HepG2 (cell line): Measurements from ENCODE around the gene MED13L. TPM values are rescaled to one million over a fixed set of nuclear protein-coding genes. Genes with fewer than 3 reads are reported as not detected.

ENCODE experiments used
- ATAC-seq: fragments of 200-7000 bp; cut with Tn5 transposase; 3 replicates; pipeline ENCODE4 v1.9.1; 2020; ENCODE audit warnings: mild to moderate bottlenecking, moderate library complexity
- BruUV-seq: library from RNA; stranded (reverse); fragments of 400-500 nt; replicated peaks from 2 replicates; lab custom pipeline; 2021; lab: Mats Ljungman, UMichigan
- CTCF ChIA-PET: fragments of 300-600 bp; formaldehyde crosslinking; extraction: SDS; loops from one replicate; lab custom pipeline; 2021; ENCODE audit warnings: low total read pairs, inconsistent platforms, low intra/inter-chr PET ratio; lab: Yijun Ruan, JAX
- POLR2A ChIA-PET: fragments of 350-600 bp; sonication (Branson Sonifier 250); formaldehyde crosslinking; loops from one replicate; lab custom pipeline; 2020; ENCODE audit warnings: antibody characterized with exemption, inconsistent platforms; lab: Yijun Ruan, JAX
- DNase-seq: peaks from one replicate; pipeline ENCODE4 v3.0.0-alpha.2; 2015; ENCODE audit warnings: low spot score
- FAIRE-seq: peaks from 3 replicates; lab custom pipeline; 2011; peaks lifted over from hg19 to GRCh38; lab: Jason Lieb, UNC
- H2AFZ ChIP-seq: one replicate; pipeline ENCODE4 v1.6.1; 2011; ENCODE audit warnings: low read length, inconsistent platforms
- H3K27ac ChIP-seq: fragments of 300-600 bp; 3 replicates; pipeline ENCODE4 v1.8.0; 2011; ENCODE audit warnings: mixed run types, mild to moderate bottlenecking, mixed read lengths, low read length, inconsistent platforms; ENCODE audit not compliant: insufficient read depth; ENCODE audit errors: extremely low read length
- H3K27me3 ChIP-seq, 2 experiments: fragments of 200-600 bp in 1 of 2; 2 replicates in 1 of 2; 3 replicates in 1 of 2; pipeline versions ENCODE4 v1.6.0 to v1.8.0; 2011; ENCODE audit warnings: low read length in 2 of 2, mild to moderate bottlenecking in 2 of 2, moderate library complexity in 2 of 2, inconsistent platforms in 1 of 2; ENCODE audit not compliant: insufficient read depth in 2 of 2, control insufficient read depth in 1 of 2
- H3K36me3 ChIP-seq, 2 experiments: fragments of 200-600 bp in 1 of 2; replicated peaks in 1 of 2; 2 replicates in 1 of 2; 3 replicates in 1 of 2; pipeline versions ENCODE4 v1.5.1 to v1.8.0; 2011; ENCODE audit warnings: low read length in 2 of 2, inconsistent platforms in 1 of 2; ENCODE audit not compliant: insufficient read depth in 2 of 2, control insufficient read depth in 1 of 2
- H3K4me1 ChIP-seq: 2 replicates; pipeline ENCODE4 v1.5.1; 2012; ENCODE audit warnings: low read length, inconsistent platforms; ENCODE audit not compliant: insufficient read depth
- H3K4me2 ChIP-seq: 2 replicates; pipeline ENCODE4 v1.6.0; 2011; ENCODE audit warnings: low read depth, low read length, inconsistent platforms
- H3K4me3 ChIP-seq, 3 experiments: fragments of 200-600 bp in 1 of 3; sonication (generic), shearing (Covaris generic) in 1 of 3; replicated peaks in 1 of 3; 2 replicates each; pipeline ENCODE4 v1.5.1; 2011 to 2016; ENCODE audit warnings: low read length in 3 of 3, inconsistent platforms in 2 of 3, low read depth in 2 of 3, mild to moderate bottlenecking in 2 of 3, control low read depth in 1 of 3, mixed read lengths in 1 of 3; ENCODE audit not compliant: insufficient read depth in 1 of 3
- H3K79me2 ChIP-seq: one replicate; pipeline ENCODE4 v1.6.1; 2011; ENCODE audit warnings: low read length, inconsistent platforms; ENCODE audit not compliant: insufficient read depth
- H3K9ac ChIP-seq: 2 replicates; pipeline ENCODE4 v1.6.0; 2011; ENCODE audit warnings: mild to moderate bottlenecking, low read depth, low read length, inconsistent platforms; ENCODE audit not compliant: insufficient read depth
- H3K9me3 ChIP-seq: 2 replicates; pipeline ENCODE4 v1.5.1; 2012; ENCODE audit warnings: mild to moderate bottlenecking, low read length
- H4K20me1 ChIP-seq: 2 replicates; pipeline ENCODE4 v1.6.0; 2011; ENCODE audit warnings: inconsistent platforms, mild to moderate bottlenecking, low read length, moderate library complexity; ENCODE audit not compliant: insufficient read depth
- HHEX ChIP-seq: IDR thresholded peaks from 2 replicates; pipeline ENCODE4 v1.6.1; 2016; ENCODE audit warnings: control low read depth
- KMT2A ChIP-seq: sonication (generic); formaldehyde crosslinking; IDR thresholded peaks from 2 replicates; pipeline ENCODE4 v1.4.0; 2020; ENCODE audit warnings: missing genetic modification reagents
- PCBP1 ChIP-seq: fragments of 200-400 bp; formaldehyde crosslinking; IDR thresholded peaks from 2 replicates; pipeline ENCODE4 v1.6.1; 2017; ENCODE audit warnings: mild to moderate bottlenecking, low read depth, low read length, borderline replicate concordance
- STAG1 ChIP-seq: sonication (generic); formaldehyde crosslinking; IDR thresholded peaks from 2 replicates; pipeline ENCODE4 v1.4.0; 2020; ENCODE audit warnings: missing genetic modification reagents
- ZMAT3 ChIP-seq: sonication (generic); formaldehyde crosslinking; conservative IDR thresholded peaks from 2 replicates; pipeline ENCODE4 v1.7.0; 2021; ENCODE audit warnings: missing genetic modification reagents
- ZNF18 ChIP-seq: sonication (generic); formaldehyde crosslinking; IDR thresholded peaks from 2 replicates; pipeline ENCODE4 v1.8.0; 2022; ENCODE audit warnings: mild to moderate bottlenecking, missing genetic modification reagents; ENCODE audit not compliant: insufficient replicate concordance
- ZNF441 ChIP-seq: sonication (generic); formaldehyde crosslinking; IDR thresholded peaks from 2 replicates; pipeline ENCODE4 v1.7.0; 2021; ENCODE audit warnings: missing genetic modification reagents, borderline replicate concordance
- ZNF749 ChIP-seq: sonication (generic); formaldehyde crosslinking; IDR thresholded peaks from 2 replicates; pipeline ENCODE4 v1.8.0; 2022; ENCODE audit warnings: mild to moderate bottlenecking, missing genetic modification reagents, moderate library complexity, borderline replicate concordance
- WGBS: methylation state at CpG from one replicate; pipeline ENCODE4 v1.1.6; 2017; ENCODE audit warnings: low lambda C conversion rate; 5-methylcytosine and 5-hydroxymethylcytosine counted together
- in situ Hi-C: cut with HindIII; loops from 2 replicates; pipeline ENCODE4 v1.10.0; 2017; ENCODE audit warnings: low pct_unique_long_range_greater_than_20kb; ENCODE audit not compliant: extremely low pct_ligation_motif_present
- intact Hi-C: fragments of 100-400 bp; cut with micrococcal nuclease; formaldehyde crosslinking; loops from one replicate; pipeline ENCODE4 v1.10.0; 2022; ENCODE audit not compliant: unreplicated experiment
- polyA plus RNA-seq, 8 experiments: library from polyadenylated mRNA; depleted of rRNA in 3 of 8; stranded (reverse) in 7 of 8; unstranded in 1 of 8; fragments of >200 nt; fragmentation: Illumina TruSeq in 4 of 8; extraction: Trizol in 4 of 8; gene quantifications; 2 replicates each; pipeline versions ENCODE4 v1.2.1 to v1.2.3, GENCODE V29; 2011 to 2016; ENCODE audit warnings: low read depth in 4 of 8, missing spikeins in 1 of 8, mixed read lengths in 1 of 8; ENCODE audit not compliant: insufficient read depth in 1 of 8
- total RNA-seq, 5 experiments: library from RNA; depleted of rRNA; stranded (reverse); fragments of >200 nt; fragmentation: Illumina TruSeq; extraction: Trizol; gene quantifications; 2 replicates each; pipeline ENCODE4 v1.2.3, GENCODE V29; 2016; ENCODE audit warnings: low read depth in 1 of 5
- TF ChIP-seq, protein P1 (sequence below): sonication (generic); formaldehyde crosslinking; IDR thresholded peaks from 2 replicates; pipeline ENCODE4 v1.5.0; 2020; ENCODE audit warnings: missing genetic modification reagents, mild to moderate bottlenecking, borderline replicate concordance

The MED13L gene
- total and polyA plus RNA-seq, 2 of the 13 experiments (the other 11 are each of a cell fraction or from before 2014, with no cell fraction given): 24.8 to 38.9 TPM

- in situ Hi-C loops (no loop called here), intact Hi-C loops (no loop called here)
- Histone ChIP-seq H3K9me3 (no peaks in the 10 kb centered on the region), H3K79me2 (peaks cover 38% of the 10 kb centered on the region), H3K36me3 (no peaks in the 10 kb centered on the region), H3K9ac (no peak overlapping the region), H2AFZ (no peak overlapping the region), H4K20me1 (peaks cover 5% of the 10 kb centered on the region; the same call in 1 of the 2 replicates), H3K27me3 (no peaks in the 10 kb centered on the region), H3K4me1 (peaks cover 50% of the 10 kb centered on the region), H3K27ac (no peak overlapping the region), H3K4me2 (no peak overlapping the region), H3K4me3 (no peak overlapping the region)
- POLR2A ChIA-PET: interaction anchor here (0.7 kb wide), 1 partner anchor 76 kb away, joined by 3 read pairs; no protein-coding TSS in a partner anchor
- no peak for ATAC-seq
- FAIRE-seq: no peak
- BruUV-seq: no TSS peak
- TF ChIP-seq STAG1 (no peak), PCBP1 (no peak), ZNF749 (CRISPR knock-in tag) (no peak), HHEX (CRISPR knock-in tag) (no peak), ZNF441 (CRISPR knock-in tag) (no peak), ZNF18 (CRISPR knock-in tag) (no peak), ZMAT3 (no peak), KMT2A (CRISPR knock-in tag) (no peak)
- TF ChIP-seq, protein P1, sequence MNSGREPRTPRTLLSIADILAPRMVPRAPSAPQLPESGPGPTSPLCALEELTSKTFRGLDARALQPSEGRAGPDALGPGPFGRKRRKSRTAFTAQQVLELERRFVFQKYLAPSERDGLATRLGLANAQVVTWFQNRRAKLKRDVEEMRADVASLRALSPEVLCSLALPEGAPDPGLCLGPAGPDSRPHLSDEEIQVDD (CRISPR knock-in tag): no peak
- CTCF ChIA-PET: no interaction called here
- DNase-seq: no peak
- 96% methylated on average over 3 of the region's 3 CpGs for WGBS
Observed at GRCh38 chr12:116136340-116136739, 141.2 kb downstream of the MED13L start.
